Endothelial cell of umbilical vein (primary cell): ENCODE results near the gene C19orf85. TPM values are rescaled to one million over a fixed set of nuclear protein-coding genes. Genes with fewer than 3 reads are reported as not detected.
"Not testable (repeated sequence)": the region's sequence is repeated elsewhere in the genome, so short reads cannot be mapped to it uniquely, and the experiment has no call there.

Experiments
- BruUV-seq: library from RNA; stranded (reverse); fragments of 400-500 nt; replicated peaks from 2 replicates; lab custom pipeline; 2021; lab: Mats Ljungman, UMichigan
- CTCF ChIA-PET: fragments of 300-600, 350-600 bp; sonication (Branson Sonifier 250); formaldehyde crosslinking; loops from one replicate; lab custom pipeline; 2021; ENCODE audit warnings: antibody characterized with exemption, inconsistent platforms; lab: Charles Lee
- POLR2A ChIA-PET: fragments of 300-600, 350-600 bp; sonication (Branson Sonifier 250); formaldehyde crosslinking; loops from one replicate; lab custom pipeline; 2021; ENCODE audit warnings: antibody characterized with exemption, inconsistent platforms; lab: Charles Lee
- DNase-seq: peaks from one replicate; pipeline ENCODE4 v3.0.0-alpha.2; 2011; ENCODE audit warnings: low read depth, low spot score
- FAIRE-seq: peaks from 2 replicates; lab custom pipeline; 2011; peaks lifted over from hg19 to GRCh38; lab: Jason Lieb, UNC
- H2AFZ ChIP-seq: 2 replicates; pipeline ENCODE4 v1.6.0; 2012; ENCODE audit warnings: low read depth, low read length, control low read depth, inconsistent platforms
- H3K27ac ChIP-seq: 2 replicates; pipeline ENCODE4 v1.5.1; 2011; ENCODE audit warnings: low read depth, mild to moderate bottlenecking, control low read depth, low read length, moderate library complexity; ENCODE audit not compliant: insufficient read depth
- H3K27me3 ChIP-seq, 2 experiments: 2 replicates each; pipeline versions ENCODE4 v1.6.0 to v1.6.1; 2011; ENCODE audit warnings: low read length in 2 of 2, mixed read lengths in 1 of 2; ENCODE audit not compliant: control insufficient read depth in 2 of 2, insufficient read depth in 2 of 2
- H3K36me3 ChIP-seq, 2 experiments: 2 replicates in 1 of 2; 3 replicates in 1 of 2; pipeline ENCODE4 v1.5.1; 2011; ENCODE audit warnings: low read length in 2 of 2, mild to moderate bottlenecking in 1 of 2, moderate library complexity in 1 of 2; ENCODE audit not compliant: control insufficient read depth in 2 of 2, insufficient read depth in 2 of 2; ENCODE audit errors: extremely low read depth in 1 of 2
- H3K4me1 ChIP-seq: 3 replicates; pipeline ENCODE4 v1.5.1; 2011; ENCODE audit warnings: mild to moderate bottlenecking, low read length; ENCODE audit not compliant: control insufficient read depth, insufficient read depth; ENCODE audit errors: extremely low read depth
- H3K4me2 ChIP-seq: 2 replicates; pipeline ENCODE4 v1.6.1; 2011; ENCODE audit warnings: low read length, control low read depth, mixed read lengths; ENCODE audit not compliant: insufficient read depth
- H3K4me3 ChIP-seq, 3 experiments: fragments of 200-600 bp in 1 of 3; sonication (generic), shearing (Covaris generic) in 1 of 3; replicated peaks in 1 of 3; 2 replicates each; pipeline ENCODE4 v1.5.1; 2011 to 2016; ENCODE audit warnings: control low read depth in 3 of 3, low read length in 3 of 3, mild to moderate bottlenecking in 2 of 3, inconsistent platforms in 1 of 3, low read depth in 1 of 3, moderate library complexity in 1 of 3; ENCODE audit not compliant: insufficient read depth in 1 of 3
- H3K79me2 ChIP-seq: 2 replicates; pipeline ENCODE4 v1.6.0; 2012; ENCODE audit warnings: low read length, inconsistent platforms; ENCODE audit not compliant: control insufficient read depth, insufficient read depth
- H3K9ac ChIP-seq: replicated peaks from 2 replicates; pipeline ENCODE3; 2011; ENCODE audit warnings: low read length, control low read depth; ENCODE audit not compliant: insufficient read depth; ENCODE audit errors: extremely low read depth
- H3K9me1 ChIP-seq: replicated peaks from 3 replicates; pipeline ENCODE4 v1.6.0; 2011; ENCODE audit warnings: mild to moderate bottlenecking, low read length; ENCODE audit not compliant: control insufficient read depth, insufficient read depth; ENCODE audit errors: extremely low read depth
- H3K9me3 ChIP-seq: replicated peaks from 2 replicates; pipeline ENCODE4 v1.5.1; 2012; ENCODE audit warnings: low read length, inconsistent platforms; ENCODE audit not compliant: control insufficient read depth, insufficient read depth
- H4K20me1 ChIP-seq: replicated peaks from 2 replicates; pipeline ENCODE3; 2011; ENCODE audit warnings: mild to moderate bottlenecking, low read length; ENCODE audit not compliant: control insufficient read depth, insufficient read depth; ENCODE audit errors: extremely low read depth
- EZH2 ChIP-seq: IDR thresholded peaks from 2 replicates; pipeline ENCODE4 v1.6.1; 2012; ENCODE audit warnings: borderline replicate concordance, low read depth, mild to moderate bottlenecking, moderate library complexity, low read length, inconsistent platforms; ENCODE audit not compliant: severe bottlenecking
- FOS ChIP-seq: IDR thresholded peaks from 2 replicates; pipeline ENCODE4 v1.6.1; 2011; ENCODE audit warnings: mild to moderate bottlenecking, low read length, moderate library complexity, borderline replicate concordance; ENCODE audit not compliant: insufficient read depth
- GATA2 ChIP-seq: IDR thresholded peaks from 2 replicates; pipeline ENCODE4 v1.7.0; 2011; ENCODE audit warnings: low read depth, mild to moderate bottlenecking, moderate library complexity, mixed read lengths, low read length; ENCODE audit not compliant: insufficient read length, insufficient read depth
- JUN ChIP-seq: IDR thresholded peaks from 2 replicates; pipeline ENCODE4 v1.6.1; 2011; ENCODE audit warnings: borderline replicate concordance, low read depth; ENCODE audit not compliant: insufficient read length, insufficient read depth
- MYC ChIP-seq: IDR thresholded peaks from one replicate; pipeline ENCODE4 v1.6.1; 2011; ENCODE audit warnings: mild to moderate bottlenecking, low read depth, low read length
- POLR2A ChIP-seq: IDR thresholded peaks from 2 replicates; pipeline ENCODE4 v1.6.1; 2012; ENCODE audit warnings: low read depth, mild to moderate bottlenecking, control low read depth, low read length
- POLR2AphosphoS5 ChIP-seq: IDR thresholded peaks from 2 replicates; pipeline ENCODE4 v1.6.1; 2012; ENCODE audit warnings: low read depth, mild to moderate bottlenecking, control low read depth, low read length, moderate library complexity; ENCODE audit not compliant: insufficient read depth
- dilution Hi-C: fragments of 300-500 bp; cut with MboI; formaldehyde crosslinking; loops from one replicate; pipeline ENCODE4 v1.15.0; 2019; ENCODE audit warnings: low sequenced_read_pairs; ENCODE audit not compliant: extremely low pct_ligation_motif_present
- intact Hi-C: fragments of 100-400 bp; cut with micrococcal nuclease; formaldehyde crosslinking; loops from one replicate; pipeline ENCODE4 v1.10.0; 2022
- polyA plus RNA-seq, 4 experiments: library from polyadenylated mRNA; depleted of rRNA in 3 of 4; stranded (reverse) in 3 of 4; unstranded in 1 of 4; fragments of >200 nt; gene quantifications; 2 replicates each; pipeline versions ENCODE4 v1.2.1 to v1.2.3, GENCODE V29; 2011 to 2012; ENCODE audit warnings: missing spikeins in 1 of 4
- total RNA-seq: library from RNA; stranded (reverse); gene quantifications from 2 replicates; pipeline ENCODE4 v1.2.3, GENCODE V29; 2021
- TF ChIP-seq, protein P1 (sequence below): IDR thresholded peaks from 2 replicates; pipeline ENCODE4 v1.6.1; 2011; ENCODE audit not compliant: insufficient read depth, insufficient read length
- TF ChIP-seq, protein P2 (sequence below), 2 donors: IDR thresholded peaks; 1 replicate in 1 of 2; 2 replicates in 1 of 2; pipeline ENCODE4 v1.5.1; 2011; ENCODE audit warnings: low read length in 2 of 2, mild to moderate bottlenecking in 2 of 2, moderate library complexity in 2 of 2, control low read depth in 1 of 2, inconsistent platforms in 1 of 2, low read depth in 1 of 2; ENCODE audit not compliant: insufficient read depth in 1 of 2; ENCODE audit errors: extremely low read depth in 1 of 2

The C19orf85 gene
- total and polyA plus RNA-seq, 2 donors (not counting 3 experiments of a cell fraction or from before 2014, with no cell fraction given): not detected

DNA sequence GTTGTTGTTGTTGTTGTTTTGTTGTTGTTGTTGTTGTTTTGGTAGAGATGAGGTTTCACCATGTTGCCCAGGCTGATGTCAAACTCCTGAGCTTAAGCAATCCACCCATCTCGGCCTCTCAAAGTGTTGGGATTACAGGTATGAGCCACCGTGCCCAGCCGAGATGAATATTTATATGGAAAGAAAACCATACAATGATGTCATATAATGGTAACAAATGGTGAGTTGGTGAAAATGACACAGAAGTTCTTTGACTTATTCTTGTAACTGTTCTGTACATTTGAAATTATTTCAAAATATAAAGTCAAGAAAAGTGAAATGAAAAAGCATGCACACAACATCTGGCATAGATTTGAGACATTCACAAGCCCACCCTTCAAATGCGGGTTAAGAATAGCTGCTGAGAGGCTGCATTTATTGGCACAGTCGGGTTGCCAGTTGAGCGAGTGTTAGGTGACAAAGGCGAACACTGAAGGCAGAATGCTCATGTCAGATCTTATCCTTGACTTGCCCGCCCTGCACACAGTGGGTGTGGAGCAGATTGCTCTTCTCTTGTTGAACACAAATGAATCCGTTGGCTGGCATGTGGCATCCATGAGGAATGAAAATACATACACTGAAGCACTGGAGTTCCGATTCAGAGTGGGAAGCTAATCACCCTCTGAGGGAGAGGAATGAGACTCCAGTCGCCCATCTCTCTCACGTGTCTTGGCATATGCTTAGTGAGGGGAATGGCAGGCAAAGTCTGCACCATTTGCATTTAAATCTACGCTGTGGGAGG lies 41.1 kb downstream of the C19orf85 start:
- no peaks in the 10 kb centered on the region for H3K9me3 ChIP-seq
- no peak overlapping the region for H3K4me2 ChIP-seq
- H2AFZ ChIP-seq: no peak overlapping the region
- no peaks in the 10 kb centered on the region for H3K79me2 ChIP-seq
- no peak overlapping the region for H3K27ac ChIP-seq
- DNase-seq: no peak
- CTCF ChIA-PET: interaction anchor here (1.6 kb wide), 1 partner anchor 80 kb away, joined by 5 read pairs; no protein-coding TSS in a partner anchor
- no peaks in the 10 kb centered on the region for H3K4me1 ChIP-seq
- POLR2A ChIA-PET: no interaction called here
- no peaks in the 10 kb centered on the region for H3K36me3 ChIP-seq
- no peaks in the 10 kb centered on the region for H3K9me1 ChIP-seq
- dilution Hi-C loops (no loop called here), intact Hi-C loops (no loop called here)
- no peak for TF ChIP-seq POLR2AphosphoS5
- no peak for TF ChIP-seq JUN
- no peak for TF ChIP-seq FOS
- TF ChIP-seq, protein P1, sequence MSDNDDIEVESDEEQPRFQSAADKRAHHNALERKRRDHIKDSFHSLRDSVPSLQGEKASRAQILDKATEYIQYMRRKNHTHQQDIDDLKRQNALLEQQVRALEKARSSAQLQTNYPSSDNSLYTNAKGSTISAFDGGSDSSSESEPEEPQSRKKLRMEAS: no peak
- TF ChIP-seq, protein P2, sequence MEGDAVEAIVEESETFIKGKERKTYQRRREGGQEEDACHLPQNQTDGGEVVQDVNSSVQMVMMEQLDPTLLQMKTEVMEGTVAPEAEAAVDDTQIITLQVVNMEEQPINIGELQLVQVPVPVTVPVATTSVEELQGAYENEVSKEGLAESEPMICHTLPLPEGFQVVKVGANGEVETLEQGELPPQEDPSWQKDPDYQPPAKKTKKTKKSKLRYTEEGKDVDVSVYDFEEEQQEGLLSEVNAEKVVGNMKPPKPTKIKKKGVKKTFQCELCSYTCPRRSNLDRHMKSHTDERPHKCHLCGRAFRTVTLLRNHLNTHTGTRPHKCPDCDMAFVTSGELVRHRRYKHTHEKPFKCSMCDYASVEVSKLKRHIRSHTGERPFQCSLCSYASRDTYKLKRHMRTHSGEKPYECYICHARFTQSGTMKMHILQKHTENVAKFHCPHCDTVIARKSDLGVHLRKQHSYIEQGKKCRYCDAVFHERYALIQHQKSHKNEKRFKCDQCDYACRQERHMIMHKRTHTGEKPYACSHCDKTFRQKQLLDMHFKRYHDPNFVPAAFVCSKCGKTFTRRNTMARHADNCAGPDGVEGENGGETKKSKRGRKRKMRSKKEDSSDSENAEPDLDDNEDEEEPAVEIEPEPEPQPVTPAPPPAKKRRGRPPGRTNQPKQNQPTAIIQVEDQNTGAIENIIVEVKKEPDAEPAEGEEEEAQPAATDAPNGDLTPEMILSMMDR (IDR thresholded peaks at IDR 0.05; ENCODE audit: extremely low read depth in 1 of 2, insufficient read depth in 1 of 2, low read depth in 1 of 2, low read length in 2 of 2): no peak
- TF ChIP-seq GATA2: no peak
- TF ChIP-seq MYC: no peak
- TF ChIP-seq POLR2A: no peak
- no peak for TF ChIP-seq EZH2
- H3K27me3 ChIP-seq: peaks cover 0 to 10% of the 10 kb centered on the region in 2 experiments
- no peak for FAIRE-seq
- no TSS peak for BruUV-seq
- H4K20me1 ChIP-seq: no peaks in the 10 kb centered on the region
- no peak overlapping the region for H3K9ac ChIP-seq
- H3K4me3 ChIP-seq: no peak overlapping the region

DNA sequence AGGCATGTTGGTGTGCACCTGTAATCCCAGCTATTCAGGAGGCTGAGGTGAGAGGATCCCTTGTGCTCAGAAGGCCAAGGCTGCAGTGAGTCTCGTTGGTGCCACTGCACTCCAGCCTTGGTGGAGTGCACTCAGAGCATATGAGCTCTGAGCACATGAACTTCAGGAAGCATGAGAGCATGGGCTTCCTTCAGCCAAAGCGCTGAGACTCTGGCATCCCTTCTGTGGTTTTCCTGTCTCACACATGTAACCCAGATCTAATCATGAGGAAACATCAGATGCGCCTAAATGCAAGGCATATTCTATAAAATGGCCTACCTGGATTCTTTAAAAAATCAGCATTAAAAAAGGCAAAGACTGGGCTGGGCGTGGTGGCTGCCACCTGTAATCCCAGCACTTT lies 43.3 kb downstream of the C19orf85 start:
- intact Hi-C loops, H3K4me2 ChIP-seq, DNase-seq, H3K9me1 ChIP-seq, H3K9ac ChIP-seq, POLR2A ChIA-PET, H2AFZ ChIP-seq, H3K4me3 ChIP-seq, H3K36me3 ChIP-seq, H3K27ac ChIP-seq, H3K79me2 ChIP-seq, BruUV-seq, dilution Hi-C loops, H4K20me1 ChIP-seq, H3K9me3 ChIP-seq, H3K4me1 ChIP-seq: not testable (repeated sequence)
- peaks cover 0 to 10% of the 10 kb centered on the region in 2 experiments for H3K27me3 ChIP-seq
- FAIRE-seq: peak; percentile 48
- CTCF ChIA-PET: interaction anchor here (4.5 kb wide), 1 partner anchor 280 kb away, joined by 69 read pairs; no protein-coding TSS in a partner anchor
